ENCODE data around the gene FBXO33.
"Not testable (repeated sequence)": the region's sequence is repeated elsewhere in the genome, so short reads cannot be mapped to it uniquely, and the experiment has no call there.

The FBXO33 gene

DNA sequence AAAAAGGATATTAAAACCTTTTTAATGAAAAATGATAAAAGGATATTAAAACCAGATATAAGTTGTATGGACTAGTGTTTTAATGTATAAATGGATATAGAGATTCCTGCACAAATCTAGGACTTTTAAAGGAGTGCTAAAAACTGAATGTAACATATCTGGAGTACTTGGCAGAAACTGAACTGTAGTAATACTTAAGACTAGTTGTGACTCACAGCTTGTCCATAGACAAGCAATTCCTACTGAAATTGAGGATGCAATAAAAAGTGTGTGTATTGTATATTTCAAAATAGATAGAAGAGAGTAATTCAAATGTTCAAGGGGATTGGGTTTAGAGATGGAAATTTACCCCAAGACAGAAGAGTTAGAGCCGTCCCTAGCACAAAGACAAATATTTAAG lies 59.6 kb downstream of the FBXO33 start:
- DNase-seq (ENCODE audit: low read depth in 2 of 2): no peak

DNA sequence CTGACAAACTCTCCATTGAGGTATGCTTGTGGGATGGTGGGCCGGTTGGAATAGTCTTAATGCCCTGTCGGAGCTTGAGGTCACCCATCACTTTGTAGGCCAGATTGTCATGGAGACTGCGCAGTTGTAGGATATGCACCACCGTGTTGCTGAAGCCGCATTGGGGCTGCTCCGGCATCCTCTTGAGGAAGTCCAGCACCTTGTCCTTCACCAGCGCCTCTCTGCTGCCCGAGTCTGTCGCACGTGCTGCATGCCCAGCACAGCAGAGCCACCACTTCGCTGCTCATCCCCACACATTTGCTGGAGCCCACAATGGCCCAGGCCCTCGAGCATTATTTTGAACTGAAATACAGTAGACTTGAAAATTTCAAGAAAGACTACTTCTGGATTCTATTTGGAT lies 61.8 kb downstream of the FBXO33 start:
- no peak for DNase-seq (ENCODE audit: low read depth in 2 of 2)

DNA sequence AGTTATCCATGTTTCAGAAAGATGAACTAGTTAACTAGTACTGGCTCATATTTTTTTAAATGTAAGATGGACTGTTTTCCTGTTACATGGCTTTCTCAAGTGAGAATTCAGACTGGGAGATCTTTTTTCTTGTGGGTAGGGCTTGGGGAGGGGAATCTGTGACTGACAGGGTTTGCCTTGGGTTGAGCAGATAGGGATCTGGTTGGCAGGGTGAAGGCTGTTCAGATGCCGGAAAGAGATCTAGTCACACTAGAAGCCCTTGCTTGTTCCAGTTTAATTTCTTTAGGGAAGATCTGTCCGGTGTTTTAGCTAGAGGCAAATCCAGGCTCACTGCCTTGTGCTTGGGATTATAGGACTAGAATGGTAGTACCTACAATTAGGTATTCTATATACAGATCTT lies 63.2 kb downstream of the FBXO33 start:
- no peak for DNase-seq (ENCODE audit: low read depth in 2 of 2)

DNA sequence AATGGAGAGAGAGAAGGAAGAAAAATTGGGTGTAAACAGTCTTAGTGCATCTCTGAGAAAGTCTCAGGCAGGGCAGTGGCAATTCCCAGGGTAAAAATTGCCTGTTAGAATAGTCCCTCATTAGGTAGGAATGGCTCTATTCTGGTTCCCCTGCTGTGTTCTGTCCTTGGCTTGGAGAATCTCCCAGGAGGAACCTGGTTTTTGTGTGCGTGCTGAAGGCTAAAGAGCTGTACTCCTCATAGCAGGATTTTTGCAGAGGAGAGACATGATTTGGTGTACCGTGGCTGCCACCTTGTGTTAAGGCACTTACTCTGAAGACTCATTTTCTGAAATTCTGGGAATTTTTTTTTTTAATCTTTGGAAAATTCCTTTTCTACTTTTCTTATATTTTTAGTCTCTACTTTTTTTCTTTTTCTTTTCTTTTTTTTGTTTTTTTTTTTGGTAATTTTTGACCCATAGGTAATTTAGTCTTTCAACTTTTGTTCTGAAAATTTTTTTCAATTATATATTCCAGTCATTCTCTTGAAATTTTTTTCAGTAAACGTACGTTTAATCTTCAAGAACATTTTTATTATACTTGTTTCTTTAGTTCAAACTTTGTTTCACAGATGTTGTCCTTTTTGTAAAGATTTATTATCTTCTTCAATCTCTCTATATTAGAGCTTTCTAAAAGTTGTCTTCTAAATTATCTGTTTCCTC lies 63.8 kb downstream of the FBXO33 start:
- DNase-seq (ENCODE audit: low read depth in 2 of 2): no peak

DNA sequence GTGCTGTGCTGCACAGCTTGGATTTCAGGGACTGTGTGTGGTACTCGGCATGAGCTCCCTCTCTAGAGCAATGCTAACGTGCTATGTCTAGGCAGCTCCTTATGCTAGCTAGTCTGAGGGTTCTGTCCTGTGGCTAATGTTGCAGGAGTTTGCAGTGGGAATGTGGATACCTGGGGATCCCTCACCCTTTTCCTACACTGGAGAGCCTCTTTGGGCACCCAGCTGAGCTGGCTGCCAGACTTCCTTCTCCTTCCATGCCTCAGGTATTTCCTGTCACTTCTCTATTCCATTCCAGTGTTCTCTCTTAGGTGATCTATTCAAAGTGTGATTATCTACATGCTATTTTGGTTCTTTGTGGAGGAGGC lies 64.9 kb downstream of the FBXO33 start:
- no peak for DNase-seq (ENCODE audit: low read depth in 2 of 2)

DNA sequence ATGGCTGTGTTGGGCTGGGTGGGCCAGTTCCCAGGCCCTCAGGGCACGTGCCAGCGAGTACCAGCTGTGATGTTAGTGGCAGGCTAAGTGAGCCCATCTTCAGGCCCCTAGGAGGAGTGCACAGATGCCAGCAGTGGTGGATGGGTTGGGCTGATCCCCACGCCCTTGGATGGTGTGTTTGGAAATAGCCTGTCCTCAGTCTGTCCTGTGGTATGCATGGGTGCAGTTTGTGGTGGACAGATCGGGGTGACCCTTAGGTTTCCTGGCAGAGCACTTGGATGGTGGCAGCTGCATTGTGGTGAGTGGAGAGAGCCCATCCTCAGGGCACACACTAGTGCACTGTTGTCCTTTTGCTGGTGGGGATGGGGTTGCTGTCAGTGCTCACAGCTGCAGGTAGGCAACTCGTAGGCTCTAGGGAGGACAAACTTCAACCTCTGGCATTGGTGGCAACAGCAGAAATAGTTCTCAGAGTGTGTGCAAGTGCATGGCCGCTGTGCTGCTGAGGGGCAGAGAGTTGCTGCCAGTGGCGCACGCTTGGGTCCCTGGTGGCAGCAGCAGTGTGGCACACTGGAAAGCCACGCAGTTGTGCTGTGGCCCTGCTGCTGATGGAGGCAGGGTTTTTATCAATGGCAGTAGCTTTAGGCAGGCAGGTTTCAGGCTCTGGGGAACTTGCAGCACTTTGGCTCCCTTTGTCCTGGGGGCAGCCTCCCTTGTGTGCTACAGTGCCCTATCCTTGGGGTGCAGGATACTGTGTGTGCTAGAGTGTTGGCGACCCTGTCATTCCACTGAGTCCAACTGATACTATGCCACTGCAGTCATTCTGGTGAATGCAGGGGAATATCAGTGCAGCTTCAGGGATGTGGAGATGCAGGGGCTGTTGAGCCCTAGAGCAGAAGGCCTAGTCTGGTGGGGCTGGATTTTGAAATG lies 65.5 kb downstream of the FBXO33 start:
- no peak for DNase-seq (ENCODE audit: low read depth in 2 of 2)

DNA sequence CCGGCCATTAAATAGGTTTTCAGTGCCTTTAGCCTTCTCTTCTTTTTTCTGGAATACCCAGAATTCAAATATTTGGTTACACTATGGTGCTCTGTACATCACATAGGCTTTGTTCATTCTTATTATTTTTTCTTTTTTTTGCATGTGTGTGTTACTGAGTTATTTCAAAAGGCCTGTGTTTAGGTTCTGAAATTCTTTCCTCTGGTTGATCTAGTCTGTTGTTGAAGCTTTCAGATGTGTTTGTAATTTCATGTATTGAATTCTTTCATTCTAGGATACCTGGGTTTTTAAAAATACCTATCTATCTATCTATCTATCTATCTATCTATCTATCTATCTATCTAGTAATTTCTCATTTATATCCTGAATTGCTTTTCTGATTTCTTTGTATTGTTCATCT lies 66.9 kb downstream of the FBXO33 start:
- DNase-seq (ENCODE audit: low read depth in 2 of 2): no peak

DNA sequence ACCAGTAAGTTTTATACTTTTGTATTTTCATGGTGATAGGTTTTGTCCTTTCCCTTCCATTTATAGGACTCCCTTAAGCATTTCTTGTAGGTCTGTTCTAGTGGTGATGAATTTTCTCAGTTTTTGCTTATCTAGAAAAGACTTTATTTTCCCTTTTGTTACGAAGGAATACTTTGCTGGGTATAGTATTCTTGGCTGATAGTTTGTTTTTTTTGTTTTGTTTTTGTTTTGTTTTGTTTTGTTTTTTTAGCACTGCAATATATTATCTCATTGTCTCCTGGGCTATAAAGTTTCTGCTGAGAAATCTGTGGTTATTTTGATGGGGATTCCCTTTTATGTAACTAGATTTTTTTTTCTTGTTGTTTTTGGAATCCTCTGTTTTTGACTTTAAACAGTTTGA lies 67.7 kb downstream of the FBXO33 start:
- no peak for DNase-seq (ENCODE audit: low read depth in 2 of 2)

DNA sequence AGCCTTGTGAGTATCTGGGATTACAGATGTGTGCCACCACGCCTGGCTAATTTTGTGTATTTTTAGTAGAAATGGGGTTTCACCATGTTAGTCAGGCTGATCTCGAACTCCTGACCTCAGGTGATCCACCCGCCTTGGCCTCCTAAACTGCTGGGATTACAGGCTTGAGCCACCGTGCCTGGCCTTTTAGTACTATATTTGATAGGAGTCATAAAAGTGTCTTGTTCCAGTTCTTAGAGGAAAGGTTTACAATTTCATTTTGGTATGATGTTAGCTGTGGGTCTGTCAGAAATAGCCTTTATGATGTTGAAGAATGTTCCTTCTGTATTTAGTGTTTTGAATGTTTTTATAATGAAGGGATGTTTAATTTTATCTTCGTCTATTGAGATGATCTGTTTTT lies 70.7 kb downstream of the FBXO33 start:
- not testable (repeated sequence) for DNase-seq (ENCODE audit: low read depth in 2 of 2)

DNA sequence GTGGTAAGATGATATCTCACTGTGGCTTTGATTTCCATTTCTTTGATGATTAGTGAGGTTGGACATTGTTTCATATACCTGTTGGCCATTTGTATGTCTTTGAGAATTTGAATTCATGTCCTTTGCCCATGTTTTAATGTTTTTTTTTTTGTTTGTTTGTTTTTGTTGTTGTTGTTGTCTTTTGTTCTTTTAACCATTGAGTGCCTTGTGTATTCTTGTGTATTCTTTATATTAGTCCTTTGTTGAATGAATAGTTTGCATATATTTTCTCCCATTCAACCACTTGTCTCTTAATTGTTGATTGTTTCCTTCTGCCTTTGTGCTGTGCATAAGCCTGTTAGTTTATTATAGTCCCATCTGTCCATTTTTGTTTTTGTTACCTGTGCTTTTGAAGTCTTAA lies 71.9 kb downstream of the FBXO33 start:
- no peak for DNase-seq (ENCODE audit: low read depth in 2 of 2)

DNA sequence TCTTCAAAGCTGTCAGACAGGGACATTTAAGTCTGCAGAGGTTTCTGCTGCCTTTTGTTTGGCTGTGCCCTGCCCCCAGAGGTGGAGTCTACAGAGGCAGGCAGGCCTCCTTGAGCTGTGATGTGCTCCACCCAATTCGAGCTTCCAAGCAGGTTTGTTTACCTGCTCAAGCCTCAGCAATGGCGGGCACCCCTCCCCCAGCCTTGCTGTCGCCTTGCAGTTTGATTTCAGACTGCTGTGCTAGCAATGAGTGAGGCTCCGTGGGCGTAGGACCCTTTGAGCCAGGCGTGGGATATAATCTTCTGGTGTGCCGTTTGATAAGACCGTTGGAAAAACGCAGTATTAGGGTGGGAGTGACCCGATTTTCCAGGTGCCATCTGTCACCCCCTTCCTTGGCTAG lies 73.2 kb downstream of the FBXO33 start:
- DNase-seq (ENCODE audit: low read depth in 2 of 2): not testable (repeated sequence)

DNA sequence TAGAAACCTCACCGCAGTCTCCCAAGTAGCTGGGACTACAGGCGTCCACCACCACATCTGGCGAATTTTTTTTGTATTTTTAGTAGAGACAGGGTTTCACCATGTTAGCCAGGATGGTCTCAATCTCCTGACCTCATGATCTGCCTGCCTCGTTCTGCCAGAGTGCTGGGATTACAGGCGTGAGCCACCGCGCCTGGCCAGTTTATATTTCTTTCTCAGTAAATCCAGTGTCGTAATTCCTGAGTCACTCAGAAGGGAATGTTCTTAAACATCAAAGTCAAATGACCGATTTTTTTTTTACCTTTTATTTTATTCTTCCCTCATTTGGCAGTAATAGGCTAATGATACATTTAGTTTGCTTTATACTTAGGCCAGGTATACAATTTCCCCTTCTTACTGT lies 80.5 kb downstream of the FBXO33 start:
- DNase-seq (ENCODE audit: low read depth in 2 of 2): no peak

DNA sequence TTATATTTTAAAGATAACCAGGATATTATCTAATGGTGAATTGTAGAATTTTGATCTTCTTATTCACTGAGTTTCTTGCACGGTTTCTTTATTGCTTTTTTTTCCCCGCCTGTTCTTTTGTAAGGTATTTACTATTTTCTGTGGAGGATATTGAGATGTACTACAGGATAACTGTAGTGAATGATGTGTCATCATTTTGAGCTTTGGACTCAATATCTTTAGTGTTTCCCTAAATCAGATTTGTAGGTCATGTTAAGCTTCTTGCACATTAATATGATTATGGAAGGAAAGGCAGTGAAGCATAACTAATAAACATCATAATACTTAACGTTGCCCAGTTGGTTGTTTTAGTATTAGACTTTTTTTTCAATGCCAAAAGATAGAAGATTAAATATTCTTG lies 81.4 kb downstream of the FBXO33 start:
- DNase-seq (ENCODE audit: low read depth in 2 of 2): no peak
